ENCODE measurements around the gene TMEM54. TPM values are rescaled to one million over a fixed set of nuclear protein-coding genes. Genes with fewer than 3 reads are reported as not detected.

The TMEM54 gene
- total and polyA plus RNA-seq, 9 of the 15 experiments (the other 6 are each of a cell fraction or from before 2014, with no cell fraction given): 1.00 to 16.2 (median 8.2) TPM

DNA sequence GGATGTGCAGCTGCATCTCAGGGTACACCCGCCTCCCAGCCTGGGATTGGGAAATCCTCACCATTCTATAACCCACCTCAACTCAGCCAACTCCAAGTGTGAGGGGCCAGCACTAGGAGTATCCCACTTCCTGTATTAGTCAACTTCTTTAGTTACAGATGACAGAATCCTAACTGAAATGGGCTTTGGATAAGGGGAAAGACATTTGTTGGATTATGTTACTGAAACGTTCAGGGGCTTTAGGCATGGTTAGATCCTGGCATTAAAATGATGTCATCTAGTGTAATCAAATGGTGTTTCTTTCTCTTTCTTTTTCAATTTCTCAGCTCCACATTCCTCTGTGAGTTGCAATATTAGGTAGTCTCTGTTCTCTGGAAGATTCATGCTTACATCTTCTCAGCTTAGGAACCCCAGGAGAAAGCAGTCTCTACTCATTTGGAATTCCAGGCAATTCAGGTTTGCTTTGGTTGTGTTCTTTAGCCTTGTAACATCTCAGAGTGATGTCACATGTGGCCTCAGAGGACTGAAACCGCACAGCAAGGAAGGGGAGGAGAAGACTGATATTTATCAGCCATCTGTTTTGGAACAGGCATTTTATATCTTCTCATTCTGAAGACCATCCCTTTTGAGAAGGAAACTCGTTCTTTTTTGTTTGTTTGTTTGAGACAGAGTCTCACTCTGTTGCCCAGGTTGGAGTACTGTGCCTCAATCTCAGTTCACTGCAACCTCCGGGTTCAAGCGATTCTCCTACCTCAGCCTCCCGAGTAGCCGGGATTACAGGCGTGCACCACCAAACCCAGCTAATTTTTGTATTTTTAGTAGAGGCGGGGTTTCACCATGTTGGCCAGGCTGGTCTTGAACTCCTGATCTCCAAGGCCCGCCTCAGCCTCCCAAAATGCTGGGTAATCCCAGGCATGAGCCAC is 18.9 kb upstream of the TMEM54 start (continued):
- TF ChIP-seq YY1 (IDR thresholded peaks at IDR 0.05; ENCODE audit: borderline replicate concordance in 1 of 3, control insufficient read depth in 1 of 3, extremely low read depth in 1 of 3, insufficient read depth in 3 of 3, insufficient read length in 1 of 3, insufficient replicate concordance in 2 of 3, low read depth in 1 of 3, low read length in 2 of 3) (no peak), ETV5 (CRISPR knock-in tag; IDR thresholded peaks at IDR 0.05; ENCODE audit: low read depth) (no peak), MCM5 (IDR thresholded peaks at IDR 0.05; ENCODE audit: low read depth) (no peak), SRSF9 (IDR thresholded peaks at IDR 0.05; ENCODE audit: borderline replicate concordance, low read depth, low read length) (no peak), NFIC (IDR thresholded peaks at IDR 0.05) (no peak), SMARCA4 (IDR thresholded peaks at IDR 0.05) (peak; percentile 62; the same call in 1 of the 2 replicates), ZBED1 (IDR thresholded peaks at IDR 0.05) (no peak), CBX8 (IDR thresholded peaks at IDR 0.05; ENCODE audit: borderline replicate concordance, extremely low read depth, low read depth, low read length, poor library complexity, severe bottlenecking) (no peak), HNRNPK (IDR thresholded peaks at IDR 0.05; ENCODE audit: low read depth, low read length, poor library complexity, severe bottlenecking) (no peak), NCOA2 (IDR thresholded peaks at IDR 0.05; ENCODE audit: partially characterized antibody in 2 of 2) (no peak), FOXJ2 (tag; IDR thresholded peaks at IDR 0.05) (peak; percentile 53; the same call in 1 of the 2 replicates), POLR2A (conservative IDR thresholded peaks at IDR 0.05) (no peak), ZEB2 (IDR thresholded peaks at IDR 0.05) (peak; percentile 43; the same call in 1 of the 2 replicates), RAD21 (CRISPR knock-in tag; conservative IDR thresholded peaks at IDR 0.05 in 1 of 2, IDR thresholded peaks at IDR 0.05 in 1 of 2) (peak in 1 of 2 experiments; percentile 10; a peak in 1 of 4 replicates), ZNF146 (CRISPR knock-in tag; IDR thresholded peaks at IDR 0.05; ENCODE audit: unreplicated experiment) (no peak), ELF4 (CRISPR knock-in tag; IDR thresholded peaks at IDR 0.05) (no peak), TAF1 (IDR thresholded peaks at IDR 0.05; ENCODE audit: control insufficient read depth, extremely low read depth, insufficient read depth, low read length, severe bottlenecking) (no peak)
- TF ChIP-seq, protein P1, sequence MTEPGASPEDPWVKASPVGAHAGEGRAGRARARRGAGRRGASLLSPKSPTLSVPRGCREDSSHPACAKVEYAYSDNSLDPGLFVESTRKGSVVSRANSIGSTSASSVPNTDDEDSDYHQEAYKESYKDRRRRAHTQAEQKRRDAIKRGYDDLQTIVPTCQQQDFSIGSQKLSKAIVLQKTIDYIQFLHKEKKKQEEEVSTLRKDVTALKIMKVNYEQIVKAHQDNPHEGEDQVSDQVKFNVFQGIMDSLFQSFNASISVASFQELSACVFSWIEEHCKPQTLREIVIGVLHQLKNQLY (CRISPR knock-in tag; conservative IDR thresholded peaks at IDR 0.05): no peak
- TF ChIP-seq, protein P2, sequence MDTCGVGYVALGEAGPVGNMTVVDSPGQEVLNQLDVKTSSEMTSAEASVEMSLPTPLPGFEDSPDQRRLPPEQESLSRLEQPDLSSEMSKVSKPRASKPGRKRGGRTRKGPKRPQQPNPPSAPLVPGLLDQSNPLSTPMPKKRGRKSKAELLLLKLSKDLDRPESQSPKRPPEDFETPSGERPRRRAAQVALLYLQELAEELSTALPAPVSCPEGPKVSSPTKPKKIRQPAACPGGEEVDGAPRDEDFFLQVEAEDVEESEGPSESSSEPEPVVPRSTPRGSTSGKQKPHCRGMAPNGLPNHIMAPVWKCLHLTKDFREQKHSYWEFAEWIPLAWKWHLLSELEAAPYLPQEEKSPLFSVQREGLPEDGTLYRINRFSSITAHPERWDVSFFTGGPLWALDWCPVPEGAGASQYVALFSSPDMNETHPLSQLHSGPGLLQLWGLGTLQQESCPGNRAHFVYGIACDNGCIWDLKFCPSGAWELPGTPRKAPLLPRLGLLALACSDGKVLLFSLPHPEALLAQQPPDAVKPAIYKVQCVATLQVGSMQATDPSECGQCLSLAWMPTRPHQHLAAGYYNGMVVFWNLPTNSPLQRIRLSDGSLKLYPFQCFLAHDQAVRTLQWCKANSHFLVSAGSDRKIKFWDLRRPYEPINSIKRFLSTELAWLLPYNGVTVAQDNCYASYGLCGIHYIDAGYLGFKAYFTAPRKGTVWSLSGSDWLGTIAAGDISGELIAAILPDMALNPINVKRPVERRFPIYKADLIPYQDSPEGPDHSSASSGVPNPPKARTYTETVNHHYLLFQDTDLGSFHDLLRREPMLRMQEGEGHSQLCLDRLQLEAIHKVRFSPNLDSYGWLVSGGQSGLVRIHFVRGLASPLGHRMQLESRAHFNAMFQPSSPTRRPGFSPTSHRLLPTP (IDR thresholded peaks at IDR 0.05; ENCODE audit: borderline replicate concordance, extremely low read depth, insufficient read length): no peak
- TF ChIP-seq, protein P3, sequence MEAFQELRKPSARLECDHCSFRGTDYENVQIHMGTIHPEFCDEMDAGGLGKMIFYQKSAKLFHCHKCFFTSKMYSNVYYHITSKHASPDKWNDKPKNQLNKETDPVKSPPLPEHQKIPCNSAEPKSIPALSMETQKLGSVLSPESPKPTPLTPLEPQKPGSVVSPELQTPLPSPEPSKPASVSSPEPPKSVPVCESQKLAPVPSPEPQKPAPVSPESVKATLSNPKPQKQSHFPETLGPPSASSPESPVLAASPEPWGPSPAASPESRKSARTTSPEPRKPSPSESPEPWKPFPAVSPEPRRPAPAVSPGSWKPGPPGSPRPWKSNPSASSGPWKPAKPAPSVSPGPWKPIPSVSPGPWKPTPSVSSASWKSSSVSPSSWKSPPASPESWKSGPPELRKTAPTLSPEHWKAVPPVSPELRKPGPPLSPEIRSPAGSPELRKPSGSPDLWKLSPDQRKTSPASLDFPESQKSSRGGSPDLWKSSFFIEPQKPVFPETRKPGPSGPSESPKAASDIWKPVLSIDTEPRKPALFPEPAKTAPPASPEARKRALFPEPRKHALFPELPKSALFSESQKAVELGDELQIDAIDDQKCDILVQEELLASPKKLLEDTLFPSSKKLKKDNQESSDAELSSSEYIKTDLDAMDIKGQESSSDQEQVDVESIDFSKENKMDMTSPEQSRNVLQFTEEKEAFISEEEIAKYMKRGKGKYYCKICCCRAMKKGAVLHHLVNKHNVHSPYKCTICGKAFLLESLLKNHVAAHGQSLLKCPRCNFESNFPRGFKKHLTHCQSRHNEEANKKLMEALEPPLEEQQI (IDR thresholded peaks at IDR 0.05): no peak

Measured in K562 (cell line).